Subcutaneous adipose tissue (tissue), 4 donors: ENCODE measurements around the gene BTN2A1. TPM values are rescaled to one million over a fixed set of nuclear protein-coding genes. Genes with fewer than 3 reads are reported as not detected.

Source experiments
- CTCF ChIP-seq: fragments of 450-650 bp; IDR thresholded peaks from one replicate; pipeline ENCODE4 v1.5.1; 2016; ENCODE audit warnings: low read depth, mild to moderate bottlenecking, control low read depth, antibody characterized with exemption, moderate library complexity
- total RNA-seq, 4 donors: library from RNA; depleted of rRNA; stranded (reverse); fragments of >200 nt; gene quantifications; one replicate each; pipeline ENCODE4 v1.1.0, GENCODE V29; 2016

The BTN2A1 gene
- total RNA-seq, result 10 to 100 TPM; 11.6 to 20.7 (median 16.4) TPM

- TF ChIP-seq CTCF, result no peak
Observed at GRCh38 chr6:26457806-26458688, at the start of gene BTN2A1. TSS of gene BTN2A1 (plus strand) at chr6:26457955. CDS start at chr6:26458637, 682 bp downstream.

- TF ChIP-seq CTCF, result no peak
Observed at GRCh38 chr6:26408828-26409730, 48.7 kb upstream of the BTN2A1 start.

- no peak for TF ChIP-seq CTCF
Observed at GRCh38 chr6:26411751-26412150, 46.0 kb upstream of the BTN2A1 start.

- no peak for TF ChIP-seq CTCF
Observed at GRCh38 chr6:26412228-26412627, 45.5 kb upstream of the BTN2A1 start.

GRCh38 chr6:26412954-26413353, 44.8 kb upstream of the BTN2A1 start:
- no peak for TF ChIP-seq CTCF

- no peak for TF ChIP-seq CTCF
Observed at GRCh38 chr6:26414281-26414680, 43.5 kb upstream of the BTN2A1 start.
